OCI-LY7 (cell line): ENCODE data around the gene TSPAN12. TPM values are rescaled to one million over a fixed set of nuclear protein-coding genes. Genes with fewer than 3 reads are reported as not detected.

Source experiments
- BruUV-seq: library from RNA; stranded (reverse); fragments of 400-500 nt; replicated peaks from 2 replicates; lab custom pipeline; 2021; lab: Mats Ljungman, UMichigan
- CTCF ChIA-PET: fragments of 300-600 bp; sonication (Branson Sonifier 250); formaldehyde crosslinking; loops from one replicate; lab custom pipeline; 2022; ENCODE audit warnings: antibody characterized with exemption; ENCODE audit not compliant: unreplicated experiment; lab: Charles Lee
- POLR2A ChIA-PET: fragments of 300-600 bp; sonication (Branson Sonifier 250); formaldehyde crosslinking; loops from one replicate; lab custom pipeline; 2022; ENCODE audit warnings: antibody characterized with exemption; lab: Charles Lee
- DNase-seq: peaks from one replicate; pipeline ENCODE4 v3.0.0-alpha.2; 2015; ENCODE audit warnings: low spot score
- H2AFZ ChIP-seq: fragments of 200-600 bp; sonication (generic), shearing (Covaris generic); 2 replicates; pipeline ENCODE4 v1.6.1; 2014; ENCODE audit warnings: mild to moderate bottlenecking, antibody characterized with exemption, low read length, moderate library complexity
- H3K27ac ChIP-seq: fragments of 200-600 bp; sonication (generic); 2 replicates; pipeline ENCODE4 v1.5.1; 2014; ENCODE audit warnings: mixed run types, low read depth, mild to moderate bottlenecking, moderate library complexity, low read length, inconsistent platforms; ENCODE audit not compliant: poor library complexity, severe bottlenecking
- H3K36me3 ChIP-seq: fragments of 200-600 bp; sonication (generic); 2 replicates; pipeline ENCODE4 v1.6.1; 2014; ENCODE audit warnings: mild to moderate bottlenecking, antibody characterized with exemption, low read length, moderate library complexity, mixed read lengths; ENCODE audit not compliant: insufficient read depth
- H3K4me1 ChIP-seq: fragments of 200-600 bp; sonication (generic); 2 replicates; pipeline ENCODE4 v1.5.1; 2014; ENCODE audit warnings: mild to moderate bottlenecking, low read length; ENCODE audit not compliant: insufficient read depth, poor library complexity, severe bottlenecking
- H3K4me2 ChIP-seq: fragments of 200-600 bp; sonication (generic); 2 replicates; pipeline ENCODE4 v1.6.1; 2014; ENCODE audit warnings: mild to moderate bottlenecking, low read length
- H3K4me3 ChIP-seq: fragments of 200-600 bp; sonication (generic); 2 replicates; pipeline ENCODE4 v1.5.1; 2014; ENCODE audit warnings: mild to moderate bottlenecking, low read depth, low read length; ENCODE audit not compliant: poor library complexity, severe bottlenecking
- H3K79me2 ChIP-seq: fragments of 200-600 bp; sonication (generic); 2 replicates; pipeline ENCODE4 v1.6.1; 2016; ENCODE audit warnings: low read depth, mild to moderate bottlenecking, low read length, moderate library complexity, mixed read lengths; ENCODE audit not compliant: insufficient read depth
- H3K9me2 ChIP-seq: fragments of 200-600 bp; sonication (generic); 2 replicates; pipeline ENCODE4 v1.6.1; 2016; ENCODE audit warnings: mild to moderate bottlenecking, low read length, mixed read lengths; ENCODE audit not compliant: insufficient read depth
- H3K9me3 ChIP-seq: fragments of 200-600 bp; sonication (generic); 2 replicates; pipeline ENCODE4 v1.6.1; 2014; ENCODE audit warnings: mild to moderate bottlenecking, mixed run types, low read length, mixed read lengths
- H4K20me1 ChIP-seq: fragments of 200-600 bp; sonication (generic); 2 replicates; pipeline ENCODE4 v1.6.1; 2014; ENCODE audit warnings: mild to moderate bottlenecking, antibody characterized with exemption, low read length, moderate library complexity, mixed read lengths; ENCODE audit not compliant: insufficient read depth
- EZH2phosphoT487 ChIP-seq: fragments of 200-600 bp; sonication (generic); IDR thresholded peaks from 2 replicates; pipeline ENCODE4 v1.6.1; 2018; ENCODE audit warnings: low read depth, borderline replicate concordance, mild to moderate bottlenecking, mixed run types, antibody characterized with exemption, low read length, moderate library complexity, mixed read lengths
- intact Hi-C: fragments of 100-400 bp; cut with micrococcal nuclease; formaldehyde crosslinking; loops from one replicate; pipeline ENCODE4 v1.10.0; 2022; ENCODE audit not compliant: unreplicated experiment
- total RNA-seq, 2 experiments: library from RNA; depleted of rRNA in 1 of 2; stranded (reverse); fragments of >200 nt in 1 of 2; shearing (Covaris generic) in 1 of 2; gene quantifications; 2 replicates each; pipeline ENCODE4 v1.2.3, GENCODE V29; 2014 to 2022
- TF ChIP-seq, protein P1 (sequence below): fragments of 200-600 bp; sonication (generic); conservative IDR thresholded peaks from 2 replicates; pipeline ENCODE4 v1.5.1; 2014; ENCODE audit warnings: mild to moderate bottlenecking, antibody characterized with exemption, low read length, moderate library complexity, mixed read lengths

Gene TSPAN12
- total RNA-seq, 2 experiments from 2014 or later = not detected

DNA sequence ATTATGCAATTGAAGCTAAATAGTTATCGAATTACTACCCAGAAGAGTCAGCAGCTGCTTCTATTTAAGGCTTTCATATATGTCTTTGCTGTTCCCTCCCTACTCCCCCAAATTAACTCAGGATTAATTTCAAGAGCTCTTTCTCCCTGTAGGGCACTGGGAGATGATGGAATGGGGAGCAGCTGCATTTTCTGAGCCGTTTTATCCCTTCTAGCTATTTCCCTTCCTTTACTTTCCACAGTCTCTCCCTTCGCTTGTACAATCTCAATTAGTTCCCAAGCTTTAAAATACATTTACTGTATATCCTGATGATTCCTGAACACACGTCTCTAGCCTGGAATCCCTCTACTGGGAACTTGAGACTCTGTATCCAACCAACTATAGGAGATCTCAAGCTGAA is 19.8 kb upstream of the TSPAN12 start:
- Histone ChIP-seq H3K4me1 (no peaks in the 10 kb centered on the region), H4K20me1 (no peaks in the 10 kb centered on the region), H3K4me3 (no peak overlapping the region), H3K79me2 (no peaks in the 10 kb centered on the region), H3K9me2 (no peaks in the 10 kb centered on the region), H3K36me3 (no peaks in the 10 kb centered on the region), H3K27ac (no peak overlapping the region), H3K9me3 (no peaks in the 10 kb centered on the region), H3K4me2 (no peak overlapping the region), H2AFZ (no peak overlapping the region)
- DNase-seq = no peak
- no peak for TF ChIP-seq EZH2phosphoT487
- TF ChIP-seq, protein P1, sequence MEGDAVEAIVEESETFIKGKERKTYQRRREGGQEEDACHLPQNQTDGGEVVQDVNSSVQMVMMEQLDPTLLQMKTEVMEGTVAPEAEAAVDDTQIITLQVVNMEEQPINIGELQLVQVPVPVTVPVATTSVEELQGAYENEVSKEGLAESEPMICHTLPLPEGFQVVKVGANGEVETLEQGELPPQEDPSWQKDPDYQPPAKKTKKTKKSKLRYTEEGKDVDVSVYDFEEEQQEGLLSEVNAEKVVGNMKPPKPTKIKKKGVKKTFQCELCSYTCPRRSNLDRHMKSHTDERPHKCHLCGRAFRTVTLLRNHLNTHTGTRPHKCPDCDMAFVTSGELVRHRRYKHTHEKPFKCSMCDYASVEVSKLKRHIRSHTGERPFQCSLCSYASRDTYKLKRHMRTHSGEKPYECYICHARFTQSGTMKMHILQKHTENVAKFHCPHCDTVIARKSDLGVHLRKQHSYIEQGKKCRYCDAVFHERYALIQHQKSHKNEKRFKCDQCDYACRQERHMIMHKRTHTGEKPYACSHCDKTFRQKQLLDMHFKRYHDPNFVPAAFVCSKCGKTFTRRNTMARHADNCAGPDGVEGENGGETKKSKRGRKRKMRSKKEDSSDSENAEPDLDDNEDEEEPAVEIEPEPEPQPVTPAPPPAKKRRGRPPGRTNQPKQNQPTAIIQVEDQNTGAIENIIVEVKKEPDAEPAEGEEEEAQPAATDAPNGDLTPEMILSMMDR = no peak
- no TSS peak for BruUV-seq
- ChIA-PET POLR2A (interaction anchor here (0.6 kb wide), 1 partner anchor 192 kb away, joined by 4 read pairs; no protein-coding TSS in a partner anchor), CTCF (no interaction called here)
- intact Hi-C loops = no loop called here

DNA sequence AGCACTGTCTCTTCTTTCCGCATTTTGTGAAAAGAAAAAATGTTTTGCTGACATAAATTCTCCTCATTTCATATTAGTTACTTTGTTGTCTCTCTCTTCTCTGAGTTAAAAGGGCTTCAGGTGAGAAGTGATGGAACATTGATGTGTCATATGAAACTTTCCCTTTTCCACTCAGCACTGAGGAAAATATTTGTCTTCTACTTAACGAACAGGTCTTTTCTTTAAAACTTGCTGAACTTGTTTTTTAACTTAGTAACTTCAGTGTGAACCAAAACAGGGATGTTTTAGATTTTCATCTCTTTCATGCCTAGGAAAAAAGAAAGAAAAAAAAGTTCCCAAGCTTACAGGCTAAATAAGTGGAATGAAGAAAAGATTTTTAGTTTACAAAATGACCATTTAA is 19.0 kb upstream of the TSPAN12 start:
- Histone ChIP-seq H3K4me1 (no peaks in the 10 kb centered on the region), H3K4me3 (no peak overlapping the region), H4K20me1 (no peaks in the 10 kb centered on the region), H3K79me2 (no peaks in the 10 kb centered on the region), H3K9me3 (no peaks in the 10 kb centered on the region), H2AFZ (no peak overlapping the region), H3K27ac (no peak overlapping the region), H3K9me2 (no peaks in the 10 kb centered on the region), H3K36me3 (no peaks in the 10 kb centered on the region), H3K4me2 (no peak overlapping the region)
- ChIA-PET CTCF (no interaction called here), POLR2A (interaction anchor here (0.6 to 1.6 kb wide), 2 partner anchors 10 to 193 kb away, joined by 4 read pairs; no protein-coding TSS in a partner anchor)
- no peak for DNase-seq
- no TSS peak for BruUV-seq
- TF ChIP-seq, protein P1 = no peak
- no peak for TF ChIP-seq EZH2phosphoT487
- intact Hi-C loops = no loop called here

DNA sequence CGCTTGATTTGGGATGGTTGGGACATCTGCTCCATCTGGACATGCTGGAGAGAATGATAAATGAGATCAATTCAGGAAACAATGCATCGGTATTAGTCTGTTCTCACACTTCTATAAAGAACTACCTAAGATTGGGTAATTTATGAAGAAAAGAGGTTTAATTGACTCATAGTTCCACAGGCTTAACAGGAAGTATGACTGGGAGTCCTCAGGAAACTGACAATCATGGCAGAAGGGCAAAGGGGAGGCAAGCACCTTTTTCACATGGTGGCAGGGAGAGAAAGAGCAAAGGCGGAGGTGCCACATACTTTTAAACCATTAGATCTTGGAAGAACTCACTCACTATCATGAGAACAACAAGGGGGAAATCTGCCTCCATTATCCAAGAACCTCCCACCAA is 16.8 kb upstream of the TSPAN12 start:
- no peaks in the 10 kb centered on the region for H3K4me1 ChIP-seq
- intact Hi-C loops = no loop called here
- no peaks in the 10 kb centered on the region for H4K20me1 ChIP-seq
- BruUV-seq = no TSS peak
- no peak overlapping the region for H2AFZ ChIP-seq
- H3K4me2 ChIP-seq = no peak overlapping the region
- no peak overlapping the region for H3K27ac ChIP-seq
- H3K9me2 ChIP-seq = no peaks in the 10 kb centered on the region
- ChIA-PET CTCF (no interaction called here), POLR2A (no interaction called here)
- no peak for DNase-seq
- H3K36me3 ChIP-seq = no peaks in the 10 kb centered on the region
- TF ChIP-seq, protein P1 = no peak
- no peak for TF ChIP-seq EZH2phosphoT487
- no peak overlapping the region for H3K4me3 ChIP-seq
- H3K79me2 ChIP-seq = no peaks in the 10 kb centered on the region
- no peaks in the 10 kb centered on the region for H3K9me3 ChIP-seq
